B cell (primary cell): Measurements from ENCODE around the gene ARMC9. TPM values are rescaled to one million over a fixed set of nuclear protein-coding genes. Genes with fewer than 3 reads are reported as not detected.

ENCODE experiments used
- ATAC-seq: fragments of 200-7000 bp; cut with Tn5 transposase; one replicate; pipeline ENCODE4 v1.10.0; 2021; ENCODE audit warnings: low read depth, mild to moderate bottlenecking, moderate number of reproducible peaks, moderate library complexity
- CTCF ChIA-PET: fragments of 350-600 bp; sonication (Branson Sonifier 250); formaldehyde crosslinking; loops from one replicate; lab custom pipeline; 2021; ENCODE audit warnings: antibody characterized with exemption, inconsistent platforms; lab: Charles Lee
- POLR2A ChIA-PET: fragments of 350-600 bp; sonication (Branson Sonifier 250); formaldehyde crosslinking; loops from one replicate; lab custom pipeline; 2021; ENCODE audit warnings: antibody characterized with exemption; lab: Charles Lee
- DNase-seq: peaks from one replicate; pipeline ENCODE4 v3.0.0; 2013
- H2AFZ ChIP-seq: 2 replicates; pipeline ENCODE4 v1.6.1; 2012; ENCODE audit warnings: mild to moderate bottlenecking, low read depth, low read length; ENCODE audit not compliant: insufficient read depth, poor library complexity, severe bottlenecking
- H3K27ac ChIP-seq, 2 donors: 1 replicate in 1 of 2; 2 replicates in 1 of 2; pipeline ENCODE4 v1.5.1; 2012 to 2013; ENCODE audit warnings: low read length in 2 of 2, mild to moderate bottlenecking in 2 of 2, moderate library complexity in 1 of 2
- H3K27me3 ChIP-seq, 4 experiments: fragments of 200-600 bp in 1 of 4; sonication (generic) in 1 of 4; replicated peaks in 1 of 4; 1 replicate in 2 of 4; 2 replicates in 2 of 4; pipeline versions ENCODE4 v1.6.1 to v1.7.0; 2013 to 2016; ENCODE audit warnings: low read length in 3 of 4, mild to moderate bottlenecking in 2 of 4, mixed read lengths in 1 of 4, moderate library complexity in 1 of 4; ENCODE audit not compliant: insufficient read depth in 4 of 4, control insufficient read depth in 3 of 4; ENCODE audit errors: control extremely low read depth in 1 of 4
- H3K36me3 ChIP-seq, 2 experiments: replicated peaks in 1 of 2; 1 replicate in 1 of 2; 2 replicates in 1 of 2; pipeline versions ENCODE4 v1.6.1 to v1.7.1; 2013; ENCODE audit warnings: low read length in 1 of 2; ENCODE audit not compliant: insufficient read depth in 2 of 2, control insufficient read depth in 1 of 2; ENCODE audit errors: control extremely low read depth in 1 of 2, extremely low read depth in 1 of 2
- H3K4me1 ChIP-seq, 2 donors: fragments of 200-600 bp in 1 of 2; sonication (generic) in 1 of 2; 1 replicate in 1 of 2; 2 replicates in 1 of 2; pipeline versions ENCODE4 v1.5.1 to v1.6.1; 2013 to 2017; ENCODE audit warnings: low read length in 2 of 2; ENCODE audit not compliant: control insufficient read depth in 2 of 2, insufficient read depth in 2 of 2
- H3K4me2 ChIP-seq: replicated peaks from 2 replicates; pipeline ENCODE3; 2012; ENCODE audit warnings: mild to moderate bottlenecking, low read depth, low read length; ENCODE audit not compliant: poor library complexity, severe bottlenecking
- H3K4me3 ChIP-seq, 5 experiments: fragments of 200-600 bp in 1 of 5; sonication (generic) in 1 of 5; 1 replicate in 3 of 5; 2 replicates in 2 of 5; pipeline versions ENCODE4 v1.5.1 to v1.7.0; 2011 to 2016; ENCODE audit warnings: low read length in 4 of 5, mild to moderate bottlenecking in 4 of 5, low read depth in 2 of 5, control low read depth in 1 of 5, moderate library complexity in 1 of 5; ENCODE audit not compliant: insufficient read depth in 1 of 5; ENCODE audit errors: control extremely low read depth in 1 of 5, extremely low read depth in 1 of 5
- H3K79me2 ChIP-seq: fragments of 200-600 bp; sonication (generic); one replicate; pipeline ENCODE4 v1.6.0; 2016; ENCODE audit warnings: low read length; ENCODE audit not compliant: control insufficient read depth, insufficient read depth
- H3K9ac ChIP-seq: fragments of 200-600 bp; sonication (generic); 2 replicates; pipeline ENCODE4 v1.6.1; 2017; ENCODE audit warnings: mild to moderate bottlenecking, low read length, moderate library complexity
- H3K9me3 ChIP-seq, 3 donors: one replicate each; pipeline versions ENCODE4 v1.6.1 to v1.7.1; 2013; ENCODE audit warnings: low read length in 2 of 3; ENCODE audit not compliant: control insufficient read depth in 2 of 3, insufficient read depth in 1 of 3; ENCODE audit errors: control extremely low read depth in 1 of 3
- H4K20me1 ChIP-seq: 2 replicates; pipeline ENCODE4 v1.6.0; 2012; ENCODE audit warnings: mild to moderate bottlenecking, low read length; ENCODE audit not compliant: insufficient read depth, control insufficient read depth, poor library complexity, severe bottlenecking
- H3K27ac Mint-ChIP-seq: one replicate; pipeline ENCODE4 v1.8.0; 2021; ENCODE audit warnings: mixed read lengths
- H3K27me3 Mint-ChIP-seq: one replicate; pipeline ENCODE4 v1.8.0; 2021; ENCODE audit warnings: mixed read lengths
- H3K4me1 Mint-ChIP-seq: one replicate; pipeline ENCODE4 v1.8.0; 2021; ENCODE audit warnings: mixed read lengths
- H3K4me3 Mint-ChIP-seq: one replicate; pipeline ENCODE4 v1.8.0; 2021; ENCODE audit warnings: mixed read lengths
- H3K9me3 Mint-ChIP-seq: one replicate; pipeline ENCODE4 v1.8.0; 2022; ENCODE audit warnings: mixed read lengths; ENCODE audit not compliant: insufficient read depth
- CTCF ChIP-seq: fragments of 200-600 bp; IDR thresholded peaks from one replicate; pipeline ENCODE4 v1.8.0; 2022; ENCODE audit warnings: antibody characterized with exemption, mild to moderate bottlenecking
- EZH2 ChIP-seq: IDR thresholded peaks from 2 replicates; pipeline ENCODE4 v1.6.1; 2012; ENCODE audit warnings: borderline replicate concordance, low read depth, mild to moderate bottlenecking, moderate library complexity, low read length; ENCODE audit not compliant: insufficient read depth, poor library complexity, severe bottlenecking
- WGBS: methylation state at CpG from one replicate; pipeline ENCODE4 v1.1.5; 2013; ENCODE audit warnings: missing lambda C conversion rate; ENCODE audit not compliant: insufficient coverage; 5-methylcytosine and 5-hydroxymethylcytosine counted together
- intact Hi-C: fragments of 100-400 bp; cut with micrococcal nuclease; formaldehyde crosslinking; loops from one replicate; pipeline ENCODE4 v1.10.0; 2022
- polyA plus RNA-seq: library from polyadenylated mRNA; depleted of rRNA; stranded (reverse); fragments of >200 nt; gene quantifications from 2 replicates; pipeline ENCODE4 v1.2.3, GENCODE V29; 2012
- total RNA-seq, 2 donors: library from RNA; stranded (reverse); fragments of 120-200 nt in 1 of 2; gene quantifications; 1 replicate in 1 of 2; 2 replicates in 1 of 2; pipeline versions ENCODE4 v1.2.3 to v1.2.4, GENCODE V29; 2013 to 2022

The ARMC9 gene
- total and polyA plus RNA-seq, 2 donors (not counting 1 experiment from before 2014, with no cell fraction given): 0.40 to 5.4 TPM

GRCh38 chr2:231385429-231385828 is 187.0 kb downstream of the ARMC9 start:
- H3K27me3 ChIP-seq: no peaks in the 10 kb centered on the region
- Mint-ChIP-seq H3K27ac (no peak overlapping the region), H3K4me1 (peaks cover 5% of the 10 kb centered on the region), H3K4me3 (no peak overlapping the region), H3K9me3 (peaks cover 7% of the 10 kb centered on the region), H3K27me3 (peaks cover 3% of the 10 kb centered on the region)
- peaks cover 0 to 12% of the 10 kb centered on the region in 2 donors for H3K4me1 ChIP-seq
- TF ChIP-seq CTCF (no peak), EZH2 (no peak)
- CTCF ChIA-PET: interaction anchor here (1.2 to 1.5 kb wide), 2 partner anchors 20 to 105 kb away, joined by 3 read pairs; no protein-coding TSS in a partner anchor
- no peak overlapping the region for H3K27ac ChIP-seq
- peaks cover 1 to 16% (median 4%) of the 10 kb centered on the region in 3 donors for H3K9me3 ChIP-seq
- H3K79me2 ChIP-seq: peaks cover 10% of the 10 kb centered on the region
- intact Hi-C loops: no loop called here
- DNase-seq (no peak), ATAC-seq (no peak)
- no peak overlapping the region for H3K4me2 ChIP-seq
- no peak overlapping the region for H3K4me3 ChIP-seq
- no peak overlapping the region for H2AFZ ChIP-seq
- POLR2A ChIA-PET: no interaction called here
- no peaks in the 10 kb centered on the region for H4K20me1 ChIP-seq
- WGBS: 98% methylated on average over 5 of the region's 5 CpGs
- no peak overlapping the region for H3K9ac ChIP-seq
- H3K36me3 ChIP-seq: no peaks in the 10 kb centered on the region

GRCh38 chr2:231386446-231386845 is 188.0 kb downstream of the ARMC9 start:
- ChIA-PET POLR2A (no interaction called here), CTCF (interaction anchor here (1.2 to 1.5 kb wide), 2 partner anchors 19 to 106 kb away, joined by 3 read pairs; no protein-coding TSS in a partner anchor)
- H3K27ac ChIP-seq: no peak overlapping the region
- no peaks in the 10 kb centered on the region for H3K36me3 ChIP-seq
- no peak for DNase-seq
- no peaks in the 10 kb centered on the region for H4K20me1 ChIP-seq
- TF ChIP-seq CTCF (no peak), EZH2 (no peak)
- no peak overlapping the region for H3K4me2 ChIP-seq
- 52% methylated on average over 3 of the region's 3 CpGs for WGBS
- Mint-ChIP-seq H3K27ac (no peak overlapping the region), H3K4me3 (no peak overlapping the region), H3K27me3 (peaks cover 3% of the 10 kb centered on the region), H3K9me3 (peaks cover 7% of the 10 kb centered on the region), H3K4me1 (peaks cover 12% of the 10 kb centered on the region)
- no peak overlapping the region for H3K4me3 ChIP-seq
- H3K9me3 ChIP-seq: peaks cover 1 to 16% (median 4%) of the 10 kb centered on the region in 3 donors
- no peak overlapping the region for H2AFZ ChIP-seq
- H3K4me1 ChIP-seq: peaks cover 9 to 22% of the 10 kb centered on the region in 2 donors
- peaks cover 17% of the 10 kb centered on the region for H3K79me2 ChIP-seq
- H3K27me3 ChIP-seq: no peaks in the 10 kb centered on the region
- no peak overlapping the region for H3K9ac ChIP-seq
- no peak for ATAC-seq
- intact Hi-C loops: no loop called here
